ENCODE data around the gene IL13RA2. TPM values are rescaled to one million over a fixed set of nuclear protein-coding genes. Genes with fewer than 3 reads are reported as not detected.

The IL13RA2 gene
- total and polyA plus RNA-seq, 9 of the 15 experiments (the other 6 are each of a cell fraction or from before 2014, with no cell fraction given), result 0.06 to 0.18 (median 0.15) TPM; not detected in 6

DNA sequence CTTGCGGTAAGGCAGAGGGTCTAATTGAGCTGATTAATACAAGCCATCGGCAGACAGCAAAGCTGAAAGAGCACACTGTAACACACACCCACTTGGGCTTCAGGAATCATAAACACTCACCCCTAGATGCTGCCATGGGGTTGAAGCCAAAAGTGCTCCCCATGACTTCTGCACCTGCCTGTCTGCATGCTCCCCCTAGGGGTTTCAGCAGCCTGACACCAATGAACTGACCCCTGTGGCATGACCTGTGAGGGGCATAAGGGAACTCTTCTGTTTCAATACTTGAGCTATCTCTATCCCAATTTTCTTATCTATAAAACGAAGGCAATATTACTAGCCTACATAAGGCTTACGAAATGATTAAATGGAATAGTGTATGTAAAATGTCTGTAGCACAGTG is 23.0 kb upstream of the IL13RA2 start:
- CTCF ChIA-PET (ENCODE audit: low intra/inter-chr PET ratio), result no interaction called here
- BruUV-seq (replicated peaks), result no TSS peak
- no peak for DNase-seq (ENCODE audit: extremely low read depth in 1 of 4, low spot score in 3 of 4)
- TF ChIP-seq EWSR1 (IDR thresholded peaks at IDR 0.05; ENCODE audit: borderline replicate concordance, low read depth, partially characterized antibody) (no peak), KLF1 (tag; IDR thresholded peaks at IDR 0.05) (no peak), DMBX1 (CRISPR knock-in tag; IDR thresholded peaks at IDR 0.05; ENCODE audit: borderline replicate concordance) (no peak), WHSC1 (IDR thresholded peaks at IDR 0.05; ENCODE audit: low read length) (no peak), ZNF23 (CRISPR knock-in tag; IDR thresholded peaks at IDR 0.05) (no peak), RFX5 (IDR thresholded peaks at IDR 0.05; ENCODE audit: low read depth, low read length) (no peak), GATAD2A (IDR thresholded peaks at IDR 0.05) (no peak), BCL6 (CRISPR knock-in tag; IDR thresholded peaks at IDR 0.05) (no peak), SMARCA5 (IDR thresholded peaks at IDR 0.05) (no peak)
- TF ChIP-seq, protein P1, sequence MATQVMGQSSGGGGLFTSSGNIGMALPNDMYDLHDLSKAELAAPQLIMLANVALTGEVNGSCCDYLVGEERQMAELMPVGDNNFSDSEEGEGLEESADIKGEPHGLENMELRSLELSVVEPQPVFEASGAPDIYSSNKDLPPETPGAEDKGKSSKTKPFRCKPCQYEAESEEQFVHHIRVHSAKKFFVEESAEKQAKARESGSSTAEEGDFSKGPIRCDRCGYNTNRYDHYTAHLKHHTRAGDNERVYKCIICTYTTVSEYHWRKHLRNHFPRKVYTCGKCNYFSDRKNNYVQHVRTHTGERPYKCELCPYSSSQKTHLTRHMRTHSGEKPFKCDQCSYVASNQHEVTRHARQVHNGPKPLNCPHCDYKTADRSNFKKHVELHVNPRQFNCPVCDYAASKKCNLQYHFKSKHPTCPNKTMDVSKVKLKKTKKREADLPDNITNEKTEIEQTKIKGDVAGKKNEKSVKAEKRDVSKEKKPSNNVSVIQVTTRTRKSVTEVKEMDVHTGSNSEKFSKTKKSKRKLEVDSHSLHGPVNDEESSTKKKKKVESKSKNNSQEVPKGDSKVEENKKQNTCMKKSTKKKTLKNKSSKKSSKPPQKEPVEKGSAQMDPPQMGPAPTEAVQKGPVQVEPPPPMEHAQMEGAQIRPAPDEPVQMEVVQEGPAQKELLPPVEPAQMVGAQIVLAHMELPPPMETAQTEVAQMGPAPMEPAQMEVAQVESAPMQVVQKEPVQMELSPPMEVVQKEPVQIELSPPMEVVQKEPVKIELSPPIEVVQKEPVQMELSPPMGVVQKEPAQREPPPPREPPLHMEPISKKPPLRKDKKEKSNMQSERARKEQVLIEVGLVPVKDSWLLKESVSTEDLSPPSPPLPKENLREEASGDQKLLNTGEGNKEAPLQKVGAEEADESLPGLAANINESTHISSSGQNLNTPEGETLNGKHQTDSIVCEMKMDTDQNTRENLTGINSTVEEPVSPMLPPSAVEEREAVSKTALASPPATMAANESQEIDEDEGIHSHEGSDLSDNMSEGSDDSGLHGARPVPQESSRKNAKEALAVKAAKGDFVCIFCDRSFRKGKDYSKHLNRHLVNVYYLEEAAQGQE (IDR thresholded peaks at IDR 0.05; ENCODE audit: borderline replicate concordance), result no peak
- TF ChIP-seq, protein P1 (CRISPR knock-in tag; IDR thresholded peaks at IDR 0.05; ENCODE audit: low read depth), result no peak
- TF ChIP-seq, protein P2, sequence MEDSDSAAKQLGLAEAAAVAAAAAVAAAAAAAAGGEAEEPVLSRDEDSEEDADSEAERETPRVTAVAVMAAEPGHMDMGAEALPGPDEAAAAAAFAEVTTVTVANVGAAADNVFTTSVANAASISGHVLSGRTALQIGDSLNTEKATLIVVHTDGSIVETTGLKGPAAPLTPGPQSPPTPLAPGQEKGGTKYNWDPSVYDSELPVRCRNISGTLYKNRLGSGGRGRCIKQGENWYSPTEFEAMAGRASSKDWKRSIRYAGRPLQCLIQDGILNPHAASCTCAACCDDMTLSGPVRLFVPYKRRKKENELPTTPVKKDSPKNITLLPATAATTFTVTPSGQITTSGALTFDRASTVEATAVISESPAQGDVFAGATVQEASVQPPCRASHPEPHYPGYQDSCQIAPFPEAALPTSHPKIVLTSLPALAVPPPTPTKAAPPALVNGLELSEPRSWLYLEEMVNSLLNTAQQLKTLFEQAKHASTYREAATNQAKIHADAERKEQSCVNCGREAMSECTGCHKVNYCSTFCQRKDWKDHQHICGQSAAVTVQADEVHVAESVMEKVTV (CRISPR knock-in tag; IDR thresholded peaks at IDR 0.05), result no peak

More for the DNA sequence above, 23.0 kb upstream of the IL13RA2 start:
- POLR2A ChIA-PET, result no interaction called here
- no peak for ATAC-seq
- WGBS (ENCODE audit: insufficient coverage, low coverage, missing lambda C conversion rate), result 0% methylated on average over 4 of the region's 4 CpGs
- no peaks in the 10 kb centered on the region for H3K79me2 ChIP-seq (ENCODE audit: control insufficient read depth, insufficient read depth, low read length)
- H3K9me3 ChIP-seq (replicated peaks; ENCODE audit: control insufficient read depth, insufficient read depth, low read depth, low read length), result no peaks in the 10 kb centered on the region
- H3K9me1 ChIP-seq (ENCODE audit: control insufficient read depth, insufficient read depth, low read length), result no peaks in the 10 kb centered on the region
- no peaks in the 10 kb centered on the region for H3K4me1 ChIP-seq (replicated peaks in 1 of 2; ENCODE audit: control insufficient read depth in 2 of 2, insufficient read depth in 2 of 2, low read length in 2 of 2)
- H3K36me3 ChIP-seq (ENCODE audit: control insufficient read depth, insufficient read depth, low read length), result no peaks in the 10 kb centered on the region
- no peak overlapping the region for H3K4me2 ChIP-seq (ENCODE audit: insufficient read depth, low read length)
- H3K4me3 ChIP-seq, result no peak overlapping the region
- no peaks in the 10 kb centered on the region for H3K27me3 ChIP-seq (ENCODE audit: control insufficient read depth in 2 of 2, insufficient read depth in 2 of 2, low read length in 2 of 2)
- H2AFZ ChIP-seq (ENCODE audit: low read depth, low read length), result no peak overlapping the region
- H3K27ac ChIP-seq (ENCODE audit: extremely low read depth, low read depth, low read length), result no peak overlapping the region
- no peak overlapping the region for H3K9ac ChIP-seq (ENCODE audit: insufficient read depth in 1 of 2, low read depth in 2 of 2, low read length in 2 of 2)
- FAIRE-seq, result no peak
- in situ Hi-C loops (cut with MboI), result no loop called here
- intact Hi-C loops (cut with micrococcal nuclease), result no loop called here
- H4K20me1 ChIP-seq (replicated peaks; ENCODE audit: control insufficient read depth, insufficient read depth, low read length), result no peaks in the 10 kb centered on the region
